GM12874 (cell line): Measurements from ENCODE around the gene NCK2.

Experiments
- TF ChIP-seq, protein P1 (sequence below): IDR thresholded peaks from 2 replicates; pipeline ENCODE4 v1.5.1; 2011; ENCODE audit warnings: low read depth, mild to moderate bottlenecking, control low read depth, low read length, moderate library complexity; ENCODE audit not compliant: insufficient read depth

NCK2 gene

GRCh38 chr2:105928086-105928485, 183.4 kb downstream of the NCK2 start:
- TF ChIP-seq, protein P1, sequence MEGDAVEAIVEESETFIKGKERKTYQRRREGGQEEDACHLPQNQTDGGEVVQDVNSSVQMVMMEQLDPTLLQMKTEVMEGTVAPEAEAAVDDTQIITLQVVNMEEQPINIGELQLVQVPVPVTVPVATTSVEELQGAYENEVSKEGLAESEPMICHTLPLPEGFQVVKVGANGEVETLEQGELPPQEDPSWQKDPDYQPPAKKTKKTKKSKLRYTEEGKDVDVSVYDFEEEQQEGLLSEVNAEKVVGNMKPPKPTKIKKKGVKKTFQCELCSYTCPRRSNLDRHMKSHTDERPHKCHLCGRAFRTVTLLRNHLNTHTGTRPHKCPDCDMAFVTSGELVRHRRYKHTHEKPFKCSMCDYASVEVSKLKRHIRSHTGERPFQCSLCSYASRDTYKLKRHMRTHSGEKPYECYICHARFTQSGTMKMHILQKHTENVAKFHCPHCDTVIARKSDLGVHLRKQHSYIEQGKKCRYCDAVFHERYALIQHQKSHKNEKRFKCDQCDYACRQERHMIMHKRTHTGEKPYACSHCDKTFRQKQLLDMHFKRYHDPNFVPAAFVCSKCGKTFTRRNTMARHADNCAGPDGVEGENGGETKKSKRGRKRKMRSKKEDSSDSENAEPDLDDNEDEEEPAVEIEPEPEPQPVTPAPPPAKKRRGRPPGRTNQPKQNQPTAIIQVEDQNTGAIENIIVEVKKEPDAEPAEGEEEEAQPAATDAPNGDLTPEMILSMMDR, result no peak

- TF ChIP-seq, protein P1, result no peak
These were observed 183.9 kb downstream of the NCK2 start for GRCh38 chr2:105928563-105928962.

GRCh38 chr2:105929516-105929915, 184.8 kb downstream of the NCK2 start:
- TF ChIP-seq, protein P1, result no peak

DNA sequence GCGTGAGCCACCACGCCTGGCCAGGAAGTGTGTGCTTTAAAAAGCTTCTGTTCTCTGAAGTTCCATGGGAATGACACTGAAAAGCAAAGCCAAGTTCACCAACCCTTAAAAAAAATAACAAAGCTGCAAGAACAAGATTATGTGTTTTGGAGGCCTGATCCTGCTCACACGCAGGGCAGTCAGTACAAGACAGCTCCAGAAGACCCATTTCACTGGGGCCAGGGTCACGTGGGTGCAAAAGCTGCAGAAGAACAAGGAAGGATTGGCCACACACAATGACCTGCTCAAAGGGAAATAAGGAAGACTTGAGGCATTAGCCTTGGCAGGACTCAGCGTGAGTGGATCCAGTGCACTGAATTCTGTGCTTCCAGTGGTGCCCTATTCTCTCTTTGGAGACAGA, 187.9 kb downstream of the NCK2 start:
- TF ChIP-seq, protein P1, result no peak

DNA sequence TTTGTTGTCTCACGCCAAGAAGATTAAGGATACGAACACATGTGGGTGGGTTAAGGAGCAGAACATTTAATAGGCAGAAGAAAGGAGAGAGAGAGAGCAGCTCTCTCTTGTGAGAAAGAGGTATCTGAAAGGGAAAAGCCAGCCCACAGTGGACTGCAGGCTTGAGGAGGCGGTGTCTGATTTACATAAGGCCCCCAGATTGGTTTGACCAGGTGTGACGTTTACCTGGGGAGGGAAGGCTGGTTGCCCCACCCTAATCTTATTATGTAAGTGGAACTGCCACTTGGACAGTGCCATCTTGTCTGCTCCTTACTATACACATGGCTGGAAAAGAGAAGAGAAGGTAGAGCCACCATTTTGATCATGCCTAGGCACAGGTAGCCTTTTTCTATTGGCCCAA, 189.2 kb downstream of the NCK2 start:
- TF ChIP-seq, protein P1, result no peak

- TF ChIP-seq, protein P1, result no peak
These were observed 189.8 kb downstream of the NCK2 start for GRCh38 chr2:105934467-105934866.

DNA sequence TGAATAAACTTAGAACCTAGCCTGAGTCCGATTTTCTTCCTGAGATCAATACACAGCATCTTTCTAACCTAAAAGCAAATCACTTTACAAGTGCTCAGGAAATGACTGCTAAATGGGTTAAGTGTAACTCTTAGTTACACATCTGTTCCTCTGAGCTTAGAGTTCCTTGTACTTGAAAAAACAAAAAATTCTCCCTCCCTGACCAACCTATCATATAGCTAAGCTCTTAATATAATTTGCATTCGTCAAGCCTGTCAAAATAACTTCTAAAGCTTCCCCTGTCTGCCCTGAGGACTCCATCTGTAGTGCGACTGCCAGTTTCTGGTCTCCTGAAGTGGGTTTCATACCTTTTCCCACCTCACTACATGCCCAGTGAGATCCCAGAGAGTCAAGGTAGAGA, 190.4 kb downstream of the NCK2 start:
- TF ChIP-seq, protein P1, result no peak

DNA sequence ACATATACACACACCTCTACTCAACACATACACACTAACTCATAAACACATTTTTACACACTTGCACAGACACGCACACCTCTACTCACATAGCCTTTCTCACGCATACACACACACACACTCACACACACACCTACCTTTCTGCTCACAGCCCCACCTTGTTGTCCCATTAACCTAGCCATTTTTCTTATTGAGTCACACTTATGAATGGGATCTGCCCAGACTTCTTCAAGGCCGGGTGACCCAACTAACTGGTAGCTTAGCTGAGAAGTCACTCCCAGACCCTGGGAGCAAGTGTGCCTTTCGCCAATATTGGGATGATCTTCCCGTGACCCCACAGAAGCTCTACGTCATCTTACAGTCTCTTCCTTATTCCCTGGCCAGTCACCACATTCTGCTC, 192.2 kb downstream of the NCK2 start:
- TF ChIP-seq, protein P1, result no peak
